ENCODE data around the gene RPL31. TPM values are rescaled to one million over a fixed set of nuclear protein-coding genes. Genes with fewer than 3 reads are reported as not detected.
"Not testable (repeated sequence)": the region's sequence is repeated elsewhere in the genome, so short reads cannot be mapped to it uniquely, and the experiment has no call there.

Gene RPL31
- total RNA-seq, 1 donor from 2014 or later, result 1,437 TPM

DNA sequence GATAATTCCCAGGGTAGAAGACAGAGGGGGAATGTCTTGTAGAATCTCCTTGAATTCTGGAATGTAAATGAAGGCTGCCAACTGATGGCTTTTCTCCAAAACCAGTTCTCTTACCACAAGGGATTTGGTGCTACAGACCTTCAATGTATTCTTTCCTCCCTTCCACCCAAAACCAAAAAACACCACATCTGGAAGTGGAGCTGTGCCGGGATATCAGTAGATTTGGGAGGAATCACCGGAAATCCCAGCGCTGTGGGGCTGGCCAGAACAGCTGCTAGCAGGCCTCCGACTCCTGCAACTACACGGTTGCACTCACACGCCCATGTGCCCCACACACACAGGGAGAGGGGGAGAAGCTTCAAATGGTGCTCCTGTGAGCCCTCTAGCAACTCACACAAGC lies 45.7 kb downstream of the RPL31 start:
- TF ChIP-seq, protein P1, sequence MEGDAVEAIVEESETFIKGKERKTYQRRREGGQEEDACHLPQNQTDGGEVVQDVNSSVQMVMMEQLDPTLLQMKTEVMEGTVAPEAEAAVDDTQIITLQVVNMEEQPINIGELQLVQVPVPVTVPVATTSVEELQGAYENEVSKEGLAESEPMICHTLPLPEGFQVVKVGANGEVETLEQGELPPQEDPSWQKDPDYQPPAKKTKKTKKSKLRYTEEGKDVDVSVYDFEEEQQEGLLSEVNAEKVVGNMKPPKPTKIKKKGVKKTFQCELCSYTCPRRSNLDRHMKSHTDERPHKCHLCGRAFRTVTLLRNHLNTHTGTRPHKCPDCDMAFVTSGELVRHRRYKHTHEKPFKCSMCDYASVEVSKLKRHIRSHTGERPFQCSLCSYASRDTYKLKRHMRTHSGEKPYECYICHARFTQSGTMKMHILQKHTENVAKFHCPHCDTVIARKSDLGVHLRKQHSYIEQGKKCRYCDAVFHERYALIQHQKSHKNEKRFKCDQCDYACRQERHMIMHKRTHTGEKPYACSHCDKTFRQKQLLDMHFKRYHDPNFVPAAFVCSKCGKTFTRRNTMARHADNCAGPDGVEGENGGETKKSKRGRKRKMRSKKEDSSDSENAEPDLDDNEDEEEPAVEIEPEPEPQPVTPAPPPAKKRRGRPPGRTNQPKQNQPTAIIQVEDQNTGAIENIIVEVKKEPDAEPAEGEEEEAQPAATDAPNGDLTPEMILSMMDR (conservative IDR thresholded peaks at IDR 0.05; ENCODE audit: low read depth, low read length), result no peak
- H3K4me3 ChIP-seq (ENCODE audit: low read depth, low read length), result no peak overlapping the region

DNA sequence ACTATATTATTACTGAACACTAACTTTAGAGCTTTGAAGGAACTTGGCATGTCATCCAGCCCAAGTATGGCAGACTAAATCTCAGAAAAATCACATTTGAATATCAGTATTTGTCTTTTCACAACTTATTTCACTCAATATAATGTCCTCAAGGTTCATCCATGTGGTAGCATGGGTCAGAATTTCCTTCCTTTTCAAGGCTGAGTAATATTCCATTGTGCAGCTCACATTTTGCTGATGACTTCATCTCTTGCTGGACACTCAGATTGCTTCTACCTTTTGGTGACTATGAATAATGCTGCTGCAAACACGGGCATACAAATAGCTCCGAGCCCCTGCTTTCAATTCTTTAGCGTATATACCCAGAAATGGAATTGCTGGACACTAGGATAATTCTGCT lies 46.7 kb downstream of the RPL31 start:
- TF ChIP-seq, protein P1 (conservative IDR thresholded peaks at IDR 0.05; ENCODE audit: low read depth, low read length), result no peak
- DNase-seq (ENCODE audit: low read depth), result no peak

More for the DNA sequence above, 45.7 kb downstream of the RPL31 start:
- no peak for DNase-seq (ENCODE audit: low read depth)

DNA sequence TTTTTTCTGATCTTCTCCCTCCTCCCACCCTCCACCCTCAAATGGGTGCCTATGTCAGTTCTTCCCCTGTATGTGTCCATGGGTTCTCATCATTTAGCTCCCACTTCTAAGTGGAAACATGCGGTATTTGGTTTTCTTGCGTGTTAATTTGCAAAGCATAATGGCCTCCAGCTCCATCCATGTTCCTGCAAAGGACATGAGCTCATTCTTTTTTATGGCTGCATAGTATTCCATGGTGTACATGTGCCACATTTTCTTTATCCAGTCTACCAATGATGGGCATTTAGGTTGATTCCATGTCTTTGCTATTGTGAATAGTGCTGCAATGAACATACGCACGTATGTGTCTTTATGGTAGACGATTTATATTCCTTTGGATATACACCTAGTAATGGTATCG lies 48.8 kb downstream of the RPL31 start:
- not testable (repeated sequence) for DNase-seq (ENCODE audit: low read depth); H3K4me3 ChIP-seq (ENCODE audit: low read depth, low read length)

More for the DNA sequence above, 46.7 kb downstream of the RPL31 start:
- no peak overlapping the region for H3K4me3 ChIP-seq (ENCODE audit: low read depth, low read length)

DNA sequence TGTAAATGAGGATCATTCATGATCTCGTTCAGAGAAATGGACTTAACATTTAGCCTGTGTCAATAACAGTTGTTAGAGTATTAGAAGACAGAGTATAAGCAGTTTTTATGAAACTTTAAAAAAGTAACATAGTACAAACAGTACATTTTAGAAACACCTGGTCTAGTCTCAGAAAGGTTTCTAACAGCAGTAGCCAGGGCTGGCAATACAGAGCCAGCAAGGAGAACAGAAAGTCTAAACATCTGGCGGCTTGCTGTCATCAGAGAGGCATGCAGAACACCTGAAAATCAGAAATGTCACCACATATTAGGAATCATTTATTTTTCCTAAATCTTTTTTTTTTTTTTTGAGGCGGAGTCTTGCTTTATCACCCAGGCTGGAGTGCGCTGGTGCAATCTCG lies 50.1 kb downstream of the RPL31 start:
- TF ChIP-seq, protein P1 (conservative IDR thresholded peaks at IDR 0.05; ENCODE audit: low read depth, low read length), result no peak
- H3K4me3 ChIP-seq (ENCODE audit: low read depth, low read length), result no peak overlapping the region
- no peak for DNase-seq (ENCODE audit: low read depth)

DNA sequence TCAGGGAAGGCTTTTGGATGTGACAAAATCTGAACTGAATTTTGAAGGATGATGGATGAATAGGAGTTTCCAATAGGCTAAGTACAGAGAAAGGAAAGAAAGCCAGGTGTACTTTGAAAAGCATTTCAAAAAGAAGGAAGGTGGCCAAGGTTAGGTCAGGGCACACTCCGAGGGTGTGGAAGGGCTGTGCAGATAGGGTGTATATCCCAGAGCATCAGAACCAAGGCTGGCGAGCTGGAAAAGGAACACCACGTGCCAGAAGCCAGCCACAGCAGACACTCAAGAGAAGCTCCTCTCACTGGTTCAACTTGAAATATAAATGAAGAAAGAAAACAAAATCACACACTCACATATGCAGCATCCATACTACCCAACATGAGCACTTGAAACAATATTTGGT lies 51.0 kb downstream of the RPL31 start:
- H3K4me3 ChIP-seq (ENCODE audit: low read depth, low read length), result no peak overlapping the region
- TF ChIP-seq, protein P1 (conservative IDR thresholded peaks at IDR 0.05; ENCODE audit: low read depth, low read length), result no peak
- DNase-seq (ENCODE audit: low read depth), result no peak

Other genes starting within 250 kb of the RPL31 start
- 11.0 and 11.5 TPM in 2 replicates for gene NPAS2, start 182.2 kb upstream of the RPL31 start, total RNA-seq
- gene TBC1D8, start 149.1 kb downstream of the RPL31 start, total RNA-seq, result 10.2 and 20.5 TPM in 2 replicates

Data from epithelial cell of proximal tubule (primary cell).